HepG2 (cell line): ENCODE data around the gene HDHD3. TPM values are rescaled to one million over a fixed set of nuclear protein-coding genes. Genes with fewer than 3 reads are reported as not detected.

Experiments used
- CCAR2 ChIP-seq: fragments of 200-400 bp; formaldehyde crosslinking; optimal IDR thresholded peaks from 2 replicates; pipeline ENCODE3; 2018; ENCODE audit warnings: low read depth, mild to moderate bottlenecking, low read length, moderate library complexity
- CSRNP2 ChIP-seq: sonication (generic); formaldehyde crosslinking; conservative IDR thresholded peaks from 2 replicates; pipeline ENCODE4 v1.8.0; 2022; ENCODE audit warnings: low read depth, missing genetic modification reagents
- ERF ChIP-seq: IDR thresholded peaks from 2 replicates; pipeline ENCODE4 v1.6.1; 2018; ENCODE audit warnings: missing biosample characterization, missing genetic modification reagents
- FOXC1 ChIP-seq: sonication (generic); formaldehyde crosslinking; IDR thresholded peaks from 2 replicates; pipeline ENCODE4 v1.8.0; 2022; ENCODE audit warnings: mild to moderate bottlenecking, missing genetic modification reagents, borderline replicate concordance
- KAT7 ChIP-seq: IDR thresholded peaks from 2 replicates; pipeline ENCODE4 v1.6.1; 2018; ENCODE audit warnings: borderline replicate concordance, missing compliant biosample characterization
- KDM2A ChIP-seq: sonication (generic); formaldehyde crosslinking; IDR thresholded peaks from 2 replicates; pipeline ENCODE4 v1.4.0; 2020; ENCODE audit warnings: low read depth, missing genetic modification reagents, borderline replicate concordance
- NFE2 ChIP-seq: sonication (generic); formaldehyde crosslinking; IDR thresholded peaks from 2 replicates; pipeline ENCODE4 v1.4.0; 2020; ENCODE audit warnings: missing genetic modification reagents
- NFYB ChIP-seq: sonication (generic); formaldehyde crosslinking; IDR thresholded peaks from 2 replicates; pipeline ENCODE4 v1.4.0; 2020; ENCODE audit warnings: missing genetic modification reagents
- PRDM4 ChIP-seq: sonication (generic); formaldehyde crosslinking; IDR thresholded peaks from 2 replicates; pipeline ENCODE4 v1.9.0; 2021; ENCODE audit warnings: missing genetic modification reagents, borderline replicate concordance
- RXRB ChIP-seq: IDR thresholded peaks from 2 replicates; pipeline ENCODE4 v1.6.1; 2016; ENCODE audit warnings: borderline replicate concordance, missing genetic modification reagents, missing compliant biosample characterization
- SIX4 ChIP-seq: sonication (generic); formaldehyde crosslinking; IDR thresholded peaks from 2 replicates; pipeline ENCODE4 v1.4.0; 2020; ENCODE audit warnings: missing genetic modification reagents
- SMARCC2 ChIP-seq: fragments of 450-650 bp; IDR thresholded peaks from 2 replicates; pipeline ENCODE4 v1.6.1; 2017; ENCODE audit warnings: antibody characterized with exemption, mild to moderate bottlenecking
- TBL1XR1 ChIP-seq: fragments of 150-350 bp; IDR thresholded peaks from 2 replicates; pipeline ENCODE4 v1.6.1; 2014; ENCODE audit warnings: borderline replicate concordance, low read length; ENCODE audit not compliant: partially characterized antibody
- ZSCAN21 ChIP-seq: sonication (generic); formaldehyde crosslinking; IDR thresholded peaks from 2 replicates; pipeline ENCODE4 v1.8.0; 2022; ENCODE audit warnings: mild to moderate bottlenecking, missing genetic modification reagents, moderate library complexity, borderline replicate concordance
- polyA plus RNA-seq, 8 experiments: library from polyadenylated mRNA; depleted of rRNA in 3 of 8; stranded (reverse) in 7 of 8; unstranded in 1 of 8; fragments of >200 nt; fragmentation: Illumina TruSeq in 4 of 8; extraction: Trizol in 4 of 8; gene quantifications; 2 replicates each; pipeline versions ENCODE4 v1.2.1 to v1.2.3, GENCODE V29; 2011 to 2016; ENCODE audit warnings: low read depth in 4 of 8, missing spikeins in 1 of 8, mixed read lengths in 1 of 8; ENCODE audit not compliant: insufficient read depth in 1 of 8
- total RNA-seq, 5 experiments: library from RNA; depleted of rRNA; stranded (reverse); fragments of >200 nt; fragmentation: Illumina TruSeq; extraction: Trizol; gene quantifications; 2 replicates each; pipeline ENCODE4 v1.2.3, GENCODE V29; 2016; ENCODE audit warnings: low read depth in 1 of 5
- TF ChIP-seq, protein P1 (sequence below): sonication (generic); formaldehyde crosslinking; IDR thresholded peaks from 2 replicates; pipeline ENCODE4 v1.5.0; 2020; ENCODE audit warnings: missing genetic modification reagents
- TF ChIP-seq, protein P2 (sequence below): sonication (generic); formaldehyde crosslinking; IDR thresholded peaks from 2 replicates; pipeline ENCODE4 v1.4.0; 2020; ENCODE audit warnings: missing genetic modification reagents
- TF ChIP-seq, protein P3 (sequence below): sonication (generic); formaldehyde crosslinking; IDR thresholded peaks from 2 replicates; pipeline ENCODE4 v1.4.0; 2020; ENCODE audit warnings: missing genetic modification reagents, mild to moderate bottlenecking, borderline replicate concordance

The HDHD3 gene
- total and polyA plus RNA-seq, 2 of the 13 experiments (the other 11 are each of a cell fraction or from before 2014, with no cell fraction given), result 23.1 to 38.5 TPM

DNA sequence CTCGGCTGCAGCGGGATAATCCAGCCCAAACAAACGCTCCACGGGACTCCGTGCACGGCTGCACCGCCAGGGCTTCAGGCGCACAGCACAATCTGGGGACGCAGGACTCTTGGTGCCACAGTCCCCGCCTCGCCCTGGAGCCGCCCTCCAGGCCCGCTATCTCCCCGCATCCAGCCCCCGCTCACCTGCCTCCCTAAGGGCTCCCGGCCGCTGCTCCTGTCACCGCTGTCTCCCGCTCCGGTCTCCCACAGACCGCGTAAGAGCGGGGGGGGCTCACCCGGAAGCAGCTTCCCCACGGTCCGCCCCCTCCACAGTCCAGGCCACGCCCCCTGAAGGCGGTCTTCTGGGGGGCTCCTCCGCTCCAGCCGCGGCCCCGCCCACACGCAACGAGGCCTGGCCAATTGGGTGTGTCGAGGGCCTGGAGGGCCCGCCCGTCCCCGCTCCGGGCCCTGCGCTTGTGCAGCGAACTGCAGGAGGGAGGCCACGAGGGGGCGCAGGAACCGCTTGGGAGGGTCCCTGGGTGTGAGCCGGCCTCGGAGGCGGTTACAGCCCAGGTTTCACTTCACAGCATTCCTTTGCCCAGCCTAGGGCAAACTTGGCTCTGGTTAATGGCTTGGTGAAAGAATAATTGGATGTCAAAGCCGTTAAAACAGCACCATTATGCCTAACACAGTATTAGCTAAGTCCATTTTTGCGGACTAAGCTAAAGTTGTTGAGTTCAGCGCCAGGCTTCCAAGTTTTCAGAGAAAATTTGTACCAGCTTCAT is 24.4 kb upstream of the HDHD3 start, which contains the start of gene ALAD (continued):
- TF ChIP-seq, protein P1, sequence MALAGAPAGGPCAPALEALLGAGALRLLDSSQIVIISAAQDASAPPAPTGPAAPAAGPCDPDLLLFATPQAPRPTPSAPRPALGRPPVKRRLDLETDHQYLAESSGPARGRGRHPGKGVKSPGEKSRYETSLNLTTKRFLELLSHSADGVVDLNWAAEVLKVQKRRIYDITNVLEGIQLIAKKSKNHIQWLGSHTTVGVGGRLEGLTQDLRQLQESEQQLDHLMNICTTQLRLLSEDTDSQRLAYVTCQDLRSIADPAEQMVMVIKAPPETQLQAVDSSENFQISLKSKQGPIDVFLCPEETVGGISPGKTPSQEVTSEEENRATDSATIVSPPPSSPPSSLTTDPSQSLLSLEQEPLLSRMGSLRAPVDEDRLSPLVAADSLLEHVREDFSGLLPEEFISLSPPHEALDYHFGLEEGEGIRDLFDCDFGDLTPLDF (CRISPR knock-in tag), result peak; percentile 49
- TF ChIP-seq ERF (peak; percentile 90), TBL1XR1 (peak; percentile 20), RXRB (CRISPR knock-in tag) (peak; percentile 60; the same call in 1 of the 2 replicates), KDM2A (peak; percentile 91), NFYB (CRISPR knock-in tag) (peak; percentile 71), FOXC1 (CRISPR knock-in tag) (peak; percentile 51; the same call in 1 of the 2 replicates), PRDM4 (no peak), SMARCC2 (no peak), ZSCAN21 (no peak), NFE2 (CRISPR knock-in tag) (no peak), SIX4 (CRISPR knock-in tag) (no peak; the same call in 1 of the 2 replicates), KAT7 (CRISPR knock-in tag) (peak; percentile 80), CSRNP2 (CRISPR knock-in tag) (no peak), CCAR2 (peak; percentile 45)
- TF ChIP-seq, protein P2, sequence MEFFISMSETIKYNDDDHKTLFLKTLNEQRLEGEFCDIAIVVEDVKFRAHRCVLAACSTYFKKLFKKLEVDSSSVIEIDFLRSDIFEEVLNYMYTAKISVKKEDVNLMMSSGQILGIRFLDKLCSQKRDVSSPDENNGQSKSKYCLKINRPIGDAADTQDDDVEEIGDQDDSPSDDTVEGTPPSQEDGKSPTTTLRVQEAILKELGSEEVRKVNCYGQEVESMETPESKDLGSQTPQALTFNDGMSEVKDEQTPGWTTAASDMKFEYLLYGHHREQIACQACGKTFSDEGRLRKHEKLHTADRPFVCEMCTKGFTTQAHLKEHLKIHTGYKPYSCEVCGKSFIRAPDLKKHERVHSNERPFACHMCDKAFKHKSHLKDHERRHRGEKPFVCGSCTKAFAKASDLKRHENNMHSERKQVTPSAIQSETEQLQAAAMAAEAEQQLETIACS (CRISPR knock-in tag), result no peak
- TF ChIP-seq, protein P3, sequence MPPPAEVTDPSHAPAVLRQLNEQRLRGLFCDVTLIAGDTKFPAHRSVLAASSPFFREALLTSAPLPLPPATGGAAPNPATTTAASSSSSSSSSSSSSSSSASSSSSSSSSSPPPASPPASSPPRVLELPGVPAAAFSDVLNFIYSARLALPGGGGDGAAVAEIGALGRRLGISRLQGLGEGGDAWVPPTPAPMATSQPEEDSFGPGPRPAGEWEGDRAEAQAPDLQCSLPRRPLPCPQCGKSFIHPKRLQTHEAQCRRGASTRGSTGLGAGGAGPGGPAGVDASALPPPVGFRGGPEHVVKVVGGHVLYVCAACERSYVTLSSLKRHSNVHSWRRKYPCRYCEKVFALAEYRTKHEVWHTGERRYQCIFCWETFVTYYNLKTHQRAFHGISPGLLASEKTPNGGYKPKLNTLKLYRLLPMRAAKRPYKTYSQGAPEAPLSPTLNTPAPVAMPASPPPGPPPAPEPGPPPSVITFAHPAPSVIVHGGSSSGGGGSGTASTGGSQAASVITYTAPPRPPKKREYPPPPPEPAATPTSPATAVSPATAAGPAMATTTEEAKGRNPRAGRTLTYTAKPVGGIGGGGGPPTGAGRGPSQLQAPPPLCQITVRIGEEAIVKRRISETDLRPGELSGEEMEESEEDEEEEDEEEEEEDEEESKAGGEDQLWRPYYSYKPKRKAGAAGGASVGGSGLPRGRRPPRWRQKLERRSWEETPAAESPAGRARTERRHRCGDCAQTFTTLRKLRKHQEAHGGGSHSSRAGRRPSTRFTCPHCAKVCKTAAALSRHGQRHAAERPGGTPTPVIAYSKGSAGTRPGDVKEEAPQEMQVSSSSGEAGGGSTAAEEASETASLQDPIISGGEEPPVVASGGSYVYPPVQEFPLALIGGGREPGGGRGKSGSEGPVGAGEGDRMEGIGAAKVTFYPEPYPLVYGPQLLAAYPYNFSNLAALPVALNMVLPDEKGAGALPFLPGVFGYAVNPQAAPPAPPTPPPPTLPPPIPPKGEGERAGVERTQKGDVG (CRISPR knock-in tag), result no peak
